GM21825 (cell line): ENCODE measurements around the gene HPSE2.
"Not testable (repeated sequence)": the region's sequence is repeated elsewhere in the genome, so short reads cannot be mapped to it uniquely, and the experiment has no call there.

Source experiments
- ATAC-seq: cut with Tn5 transposase; IDR thresholded peaks from one replicate; pipeline ENCODE4 v1.9.1; 2021; ENCODE audit warnings: mild to moderate bottlenecking, moderate library complexity; ENCODE audit not compliant: unreplicated experiment

Gene HPSE2

DNA sequence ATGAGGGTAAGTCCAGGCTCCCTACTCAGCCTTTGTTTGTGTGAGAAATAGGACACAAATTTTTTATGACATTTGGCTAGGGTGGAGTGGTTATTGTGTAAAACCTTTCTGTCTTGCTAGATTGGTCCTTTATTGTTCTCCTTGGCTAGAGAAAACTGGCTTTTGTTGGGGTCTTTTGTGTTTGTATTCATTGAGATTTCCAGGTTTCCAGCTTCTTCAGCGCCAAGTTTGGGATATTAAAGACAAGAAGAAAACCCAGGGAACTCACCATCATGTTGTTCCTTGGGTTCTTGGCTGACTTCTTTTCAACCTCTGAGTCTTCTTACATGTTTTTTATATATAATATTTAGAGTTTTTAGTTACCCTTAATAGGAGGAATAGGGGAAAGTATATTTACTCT lies 310.0 kb downstream of the HPSE2 start:
- no peak for ATAC-seq

- ATAC-seq, result no peak
Measured at GRCh38 chr10:98924526-98924925, 311.1 kb downstream of the HPSE2 start.

DNA sequence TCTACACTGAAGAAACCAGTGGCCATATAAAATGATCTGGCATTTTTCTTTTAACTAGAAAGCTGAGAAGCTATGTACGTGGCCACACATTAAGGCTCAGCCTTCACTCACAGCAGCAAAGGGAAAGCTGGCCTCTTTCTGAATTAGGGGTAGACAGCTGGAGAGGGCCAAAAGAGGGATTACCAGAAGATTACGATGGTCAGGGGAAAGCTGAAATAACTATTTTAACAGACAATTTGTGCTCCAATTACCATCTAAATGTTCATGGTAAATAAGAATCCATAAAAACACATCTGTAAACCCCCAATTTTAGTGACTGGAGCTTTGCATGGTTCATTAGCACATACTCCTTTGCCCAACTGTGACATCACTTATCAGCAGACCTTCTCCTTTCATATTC lies 314.3 kb downstream of the HPSE2 start:
- ATAC-seq, result no peak

- ATAC-seq, result no peak
Measured at GRCh38 chr10:98920807-98921206, 314.8 kb downstream of the HPSE2 start.

GRCh38 chr10:98920360-98920759 lies 315.3 kb downstream of the HPSE2 start:
- no peak for ATAC-seq

GRCh38 chr10:98919899-98920298 lies 315.8 kb downstream of the HPSE2 start:
- ATAC-seq, result no peak

DNA sequence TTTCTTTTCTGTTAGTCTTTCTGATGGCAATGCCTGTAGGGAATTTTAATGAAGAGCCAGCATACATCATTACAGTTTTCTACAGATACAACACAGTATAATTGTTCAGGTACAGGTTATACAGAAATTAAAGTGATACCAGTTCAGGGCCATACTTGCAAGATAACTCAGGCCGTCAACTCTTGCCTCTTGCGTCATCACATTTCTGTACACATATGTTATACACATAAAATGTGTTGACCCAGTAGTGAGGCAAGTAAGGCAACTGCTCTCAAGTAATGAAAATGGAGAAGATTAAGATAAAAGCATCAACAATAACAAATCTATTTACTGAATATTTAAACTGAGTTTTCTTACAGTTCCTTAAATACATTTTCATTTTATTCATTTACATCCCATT lies 317.8 kb downstream of the HPSE2 start:
- no peak for ATAC-seq

- no peak for ATAC-seq
Measured at GRCh38 chr10:98916526-98917125, 319.0 kb downstream of the HPSE2 start.

DNA sequence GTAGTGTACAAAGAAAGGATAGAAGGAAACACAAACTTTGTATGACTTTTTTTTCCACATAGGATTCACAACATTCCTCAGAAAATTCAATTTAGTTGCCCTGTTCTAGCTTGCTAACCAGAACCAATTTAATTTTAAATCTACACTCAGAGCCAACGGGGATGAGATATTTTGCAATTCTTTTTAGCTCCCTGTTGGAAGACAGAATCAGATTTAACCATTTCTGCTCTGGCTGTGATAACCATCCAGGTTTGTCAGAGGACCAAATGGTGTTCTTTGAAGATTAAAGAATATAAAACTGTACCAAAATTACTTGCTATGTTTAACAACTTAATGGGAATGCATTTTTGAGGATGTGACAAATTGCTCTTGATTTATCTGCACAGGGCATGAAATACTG lies 319.7 kb downstream of the HPSE2 start:
- no peak for ATAC-seq

DNA sequence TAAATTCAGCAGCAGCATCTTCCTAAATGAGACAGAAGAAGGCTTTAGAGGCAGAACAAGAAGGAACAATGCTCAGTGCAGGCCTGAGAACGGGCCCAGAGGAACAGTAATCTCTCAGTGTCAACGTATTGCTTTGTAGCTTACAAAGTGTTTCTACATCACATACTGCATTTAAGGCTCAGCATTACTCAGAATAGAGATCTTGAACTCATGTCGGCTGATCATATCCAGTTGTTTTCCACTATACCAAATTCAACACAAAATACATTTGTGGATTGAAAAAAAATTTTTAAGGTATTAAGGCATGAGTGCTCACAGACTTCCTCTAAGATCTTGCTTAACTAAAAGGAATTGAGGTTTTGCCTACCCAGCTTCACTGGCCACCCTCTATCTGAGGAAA lies 325.1 kb downstream of the HPSE2 start:
- no peak for ATAC-seq

GRCh38 chr10:98910048-98910447 lies 325.6 kb downstream of the HPSE2 start:
- no peak for ATAC-seq

DNA sequence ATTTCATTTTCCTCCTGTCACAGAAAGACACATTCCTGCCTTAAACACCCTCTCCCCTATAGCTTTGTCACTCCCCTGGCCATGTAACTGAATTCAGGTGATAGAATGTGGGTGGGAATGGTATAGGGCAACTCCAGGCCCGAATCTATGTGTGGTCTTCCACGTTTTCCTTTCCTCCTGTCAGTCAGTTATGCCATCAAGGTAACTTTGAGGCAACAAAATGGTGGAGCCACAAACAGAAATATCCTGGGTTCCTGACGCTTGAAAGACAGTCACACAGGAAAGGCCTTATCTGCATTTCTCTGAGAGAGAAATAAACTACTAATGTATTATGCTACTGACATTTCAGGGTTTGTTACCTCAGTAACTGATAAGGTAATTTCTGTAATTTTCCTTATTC lies 326.8 kb downstream of the HPSE2 start:
- no peak for ATAC-seq

GRCh38 chr10:98908247-98908646 lies 327.4 kb downstream of the HPSE2 start:
- not testable (repeated sequence) for ATAC-seq

DNA sequence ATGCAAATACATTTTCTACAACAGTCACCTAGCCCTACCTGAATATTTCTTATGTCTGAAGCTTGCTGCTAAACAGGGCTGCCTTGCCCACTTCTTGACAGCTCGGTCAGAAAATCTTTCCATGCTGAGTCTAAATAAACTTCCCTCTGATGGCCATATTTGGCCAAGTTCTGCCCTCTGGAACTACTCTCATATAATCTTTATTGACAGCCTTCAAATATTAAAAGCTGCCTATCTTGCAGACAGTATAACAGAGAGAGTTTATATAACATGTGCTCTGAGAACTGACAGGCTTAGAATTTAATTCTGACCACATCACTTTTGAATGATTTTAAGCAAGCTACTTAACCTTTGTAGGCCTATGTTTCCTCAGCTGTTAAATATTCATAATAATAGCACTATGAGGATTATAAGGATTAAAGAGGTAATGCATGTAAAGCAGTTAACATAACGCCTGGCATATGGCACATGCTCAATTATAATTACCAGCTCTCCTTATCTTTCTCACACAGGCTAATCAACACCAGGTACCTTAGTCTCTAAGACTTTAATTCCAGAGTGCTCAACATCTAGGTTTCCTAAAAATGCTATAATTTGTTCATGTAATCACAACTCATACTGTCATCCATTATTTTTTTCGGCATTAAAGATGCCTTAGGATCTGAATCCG lies 334.1 kb downstream of the HPSE2 start:
- no peak for ATAC-seq

GRCh38 chr10:98899018-98899417 lies 336.6 kb downstream of the HPSE2 start:
- ATAC-seq, result no peak

GRCh38 chr10:98892523-98892922 lies 343.1 kb downstream of the HPSE2 start:
- ATAC-seq, result no peak

DNA sequence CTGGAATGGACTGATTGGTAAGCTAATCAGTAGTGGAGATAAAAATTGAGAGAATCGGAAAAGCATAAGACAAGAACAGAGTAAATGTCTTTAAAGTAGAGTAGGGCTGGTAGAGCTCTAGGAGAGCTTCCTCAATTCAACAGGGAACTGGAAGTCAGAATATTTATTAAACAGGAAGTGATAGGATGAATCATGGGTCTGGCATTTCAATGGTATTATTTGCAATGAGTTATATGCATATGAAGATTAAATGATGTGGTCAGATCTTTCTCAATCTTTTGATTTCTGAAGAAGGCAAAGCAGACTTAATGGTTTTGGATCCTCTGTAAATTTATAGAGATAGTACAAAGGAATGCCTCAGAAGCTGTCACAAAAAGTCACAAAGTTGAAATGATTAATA lies 349.0 kb downstream of the HPSE2 start:
- no peak for ATAC-seq

GRCh38 chr10:98885378-98885777 lies 350.3 kb downstream of the HPSE2 start:
- ATAC-seq, result no peak

- no peak for ATAC-seq
Measured at GRCh38 chr10:98881789-98882188, 353.9 kb downstream of the HPSE2 start.

DNA sequence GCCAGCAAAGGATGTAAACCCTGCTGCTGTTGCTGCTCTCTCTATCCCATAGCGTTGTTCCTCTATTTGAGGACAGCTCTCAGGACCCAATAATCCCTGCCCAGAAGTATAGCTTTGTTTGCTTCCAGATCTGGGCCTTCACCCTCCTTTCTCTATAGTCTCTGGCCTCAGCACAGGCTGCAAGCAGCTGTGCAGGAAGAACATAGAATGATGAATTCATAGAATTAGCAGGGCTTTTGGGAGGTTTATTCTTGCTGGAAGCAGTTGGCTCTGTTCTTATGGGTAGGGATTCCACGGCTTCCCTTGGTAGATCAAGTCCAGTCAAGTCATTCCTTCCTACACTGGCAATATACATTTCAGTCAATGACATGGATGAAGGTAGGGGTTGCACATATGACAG lies 354.7 kb downstream of the HPSE2 start:
- no peak for ATAC-seq

- no peak for ATAC-seq
Measured at GRCh38 chr10:98878921-98879320, 356.7 kb downstream of the HPSE2 start.

DNA sequence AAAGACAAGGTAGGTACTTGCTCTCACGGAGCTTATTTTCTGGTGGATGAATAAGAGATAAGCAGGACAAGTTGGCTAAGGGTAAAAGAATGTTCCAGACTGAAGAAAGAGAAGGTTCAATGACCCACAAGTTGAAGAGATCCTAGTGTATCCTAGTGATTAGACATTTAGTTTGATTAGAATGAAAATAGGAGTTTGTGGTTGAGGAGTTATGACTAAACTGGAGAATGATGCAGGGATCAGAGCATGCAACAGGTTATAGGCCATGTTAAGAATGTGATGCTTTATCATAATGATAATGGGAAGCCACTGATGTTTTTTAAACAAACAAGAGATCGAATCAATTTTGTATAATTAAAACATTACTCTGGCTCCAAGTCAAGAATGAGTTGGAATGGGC lies 357.2 kb downstream of the HPSE2 start:
- ATAC-seq, result no peak

DNA sequence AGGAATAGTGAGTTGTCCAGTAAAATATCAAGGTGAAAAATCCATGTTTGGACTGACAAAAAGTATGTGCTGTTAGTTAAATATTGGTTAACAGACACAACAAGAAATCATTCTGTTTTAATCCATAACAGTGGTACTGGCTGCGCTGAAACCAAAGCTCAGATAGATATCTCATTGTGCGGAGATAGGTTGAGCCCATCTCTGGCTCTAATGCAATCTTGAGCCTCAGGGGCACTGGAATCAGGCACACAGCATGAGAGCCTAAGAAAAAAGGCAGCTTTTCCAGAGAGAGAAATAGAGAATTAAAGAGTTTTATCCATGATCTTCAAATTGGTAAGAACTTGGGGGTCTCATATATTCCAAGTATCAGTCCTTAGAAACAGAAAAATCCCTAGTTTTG lies 373.7 kb downstream of the HPSE2 start:
- ATAC-seq, result no peak
